ENCODE data around the gene TRAPPC1. TPM values are rescaled to one million over a fixed set of nuclear protein-coding genes. Genes with fewer than 3 reads are reported as not detected.

TRAPPC1 gene
- total and polyA plus RNA-seq, 2 donors (not counting 3 experiments of a cell fraction or from before 2014, with no cell fraction given), result 146 to 250 TPM

- no peaks in the 10 kb centered on the region for H3K4me1 ChIP-seq (ENCODE audit: control insufficient read depth, extremely low read depth, insufficient read depth, low read length)
- H4K20me1 ChIP-seq (replicated peaks; ENCODE audit: control insufficient read depth, extremely low read depth, insufficient read depth, low read length), result no peaks in the 10 kb centered on the region
- intact Hi-C loops (cut with micrococcal nuclease) (no loop called here), dilution Hi-C loops (cut with MboI; ENCODE audit: extremely low pct_ligation_motif_present, low sequenced_read_pairs) (no loop called here)
- peaks cover 15 to 37% of the 10 kb centered on the region in 2 experiments for H3K36me3 ChIP-seq (ENCODE audit: control insufficient read depth in 2 of 2, extremely low read depth in 1 of 2, insufficient read depth in 2 of 2, low read length in 2 of 2)
- no peaks in the 10 kb centered on the region for H3K27me3 ChIP-seq (ENCODE audit: control insufficient read depth in 2 of 2, insufficient read depth in 2 of 2, low read length in 2 of 2)
- H3K9me3 ChIP-seq (replicated peaks; ENCODE audit: control insufficient read depth, insufficient read depth, low read length), result no peaks in the 10 kb centered on the region
- no peak overlapping the region for H3K9ac ChIP-seq (replicated peaks; ENCODE audit: extremely low read depth, insufficient read depth, low read length)
- POLR2A ChIA-PET, result no interaction called here
- H2AFZ ChIP-seq (ENCODE audit: low read depth, low read length), result no peak overlapping the region
- H3K27ac ChIP-seq (ENCODE audit: insufficient read depth, low read depth, low read length), result no peak overlapping the region
- no peaks in the 10 kb centered on the region for H3K79me2 ChIP-seq (ENCODE audit: control insufficient read depth, insufficient read depth, low read length)
- TF ChIP-seq POLR2AphosphoS5 (IDR thresholded peaks at IDR 0.05; ENCODE audit: insufficient read depth, low read depth, low read length) (no peak), GATA2 (IDR thresholded peaks at IDR 0.05; ENCODE audit: insufficient read depth, insufficient read length, low read depth, low read length) (no peak), JUN (IDR thresholded peaks at IDR 0.05; ENCODE audit: borderline replicate concordance, insufficient read depth, insufficient read length, low read depth) (no peak), MYC (IDR thresholded peaks at IDR 0.05; ENCODE audit: low read depth, low read length) (no peak), POLR2A (IDR thresholded peaks at IDR 0.05; ENCODE audit: low read depth, low read length) (no peak), CTCF (IDR thresholded peaks at IDR 0.05; ENCODE audit: extremely low read depth in 1 of 2, insufficient read depth in 1 of 2, low read depth in 1 of 2, low read length in 2 of 2) (no peak), FOS (IDR thresholded peaks at IDR 0.05; ENCODE audit: borderline replicate concordance, insufficient read depth, low read length) (no peak), EZH2 (IDR thresholded peaks at IDR 0.05; ENCODE audit: borderline replicate concordance, low read depth, low read length, severe bottlenecking) (no peak)
- TF ChIP-seq, protein P1, sequence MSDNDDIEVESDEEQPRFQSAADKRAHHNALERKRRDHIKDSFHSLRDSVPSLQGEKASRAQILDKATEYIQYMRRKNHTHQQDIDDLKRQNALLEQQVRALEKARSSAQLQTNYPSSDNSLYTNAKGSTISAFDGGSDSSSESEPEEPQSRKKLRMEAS (IDR thresholded peaks at IDR 0.05; ENCODE audit: insufficient read depth, insufficient read length), result no peak
- no peaks in the 10 kb centered on the region for H3K9me1 ChIP-seq (replicated peaks; ENCODE audit: control insufficient read depth, extremely low read depth, insufficient read depth, low read length)
- CTCF ChIA-PET, result interaction anchor here (0.9 to 3.1 kb wide), 7 partner anchors 22 to 120 kb away, joined by 3 to 9 read pairs (median 5); no protein-coding TSS in a partner anchor
- FAIRE-seq, result no peak
- BruUV-seq (replicated peaks), result no TSS peak
- H3K4me2 ChIP-seq (ENCODE audit: insufficient read depth, low read length), result no peak overlapping the region
- H3K4me3 ChIP-seq (replicated peaks in 1 of 3; ENCODE audit: insufficient read depth in 1 of 3, low read depth in 1 of 3, low read length in 3 of 3), result no peak overlapping the region
- DNase-seq (ENCODE audit: low read depth, low spot score), result no peak
These were observed 9.0 kb upstream of the TRAPPC1 start for GRCh38 chr17:7940743-7941142.

Data from endothelial cell of umbilical vein (primary cell).